ENCODE results near the gene ANKEF1. TPM values are rescaled to one million over a fixed set of nuclear protein-coding genes. Genes with fewer than 3 reads are reported as not detected.

ANKEF1 gene
- total RNA-seq, 1 donor: 1.3 TPM

- TF ChIP-seq, protein P1, sequence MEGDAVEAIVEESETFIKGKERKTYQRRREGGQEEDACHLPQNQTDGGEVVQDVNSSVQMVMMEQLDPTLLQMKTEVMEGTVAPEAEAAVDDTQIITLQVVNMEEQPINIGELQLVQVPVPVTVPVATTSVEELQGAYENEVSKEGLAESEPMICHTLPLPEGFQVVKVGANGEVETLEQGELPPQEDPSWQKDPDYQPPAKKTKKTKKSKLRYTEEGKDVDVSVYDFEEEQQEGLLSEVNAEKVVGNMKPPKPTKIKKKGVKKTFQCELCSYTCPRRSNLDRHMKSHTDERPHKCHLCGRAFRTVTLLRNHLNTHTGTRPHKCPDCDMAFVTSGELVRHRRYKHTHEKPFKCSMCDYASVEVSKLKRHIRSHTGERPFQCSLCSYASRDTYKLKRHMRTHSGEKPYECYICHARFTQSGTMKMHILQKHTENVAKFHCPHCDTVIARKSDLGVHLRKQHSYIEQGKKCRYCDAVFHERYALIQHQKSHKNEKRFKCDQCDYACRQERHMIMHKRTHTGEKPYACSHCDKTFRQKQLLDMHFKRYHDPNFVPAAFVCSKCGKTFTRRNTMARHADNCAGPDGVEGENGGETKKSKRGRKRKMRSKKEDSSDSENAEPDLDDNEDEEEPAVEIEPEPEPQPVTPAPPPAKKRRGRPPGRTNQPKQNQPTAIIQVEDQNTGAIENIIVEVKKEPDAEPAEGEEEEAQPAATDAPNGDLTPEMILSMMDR (IDR thresholded peaks at IDR 0.05; ENCODE audit: insufficient read depth, low read depth, low read length): no peak
- no peak for DNase-seq (ENCODE audit: low read depth)
- H3K4me3 ChIP-seq (ENCODE audit: low read depth, low read length): no peak overlapping the region
Observed at GRCh38 chr20:10094566-10095173, 59.9 kb downstream of the ANKEF1 start.

DNA sequence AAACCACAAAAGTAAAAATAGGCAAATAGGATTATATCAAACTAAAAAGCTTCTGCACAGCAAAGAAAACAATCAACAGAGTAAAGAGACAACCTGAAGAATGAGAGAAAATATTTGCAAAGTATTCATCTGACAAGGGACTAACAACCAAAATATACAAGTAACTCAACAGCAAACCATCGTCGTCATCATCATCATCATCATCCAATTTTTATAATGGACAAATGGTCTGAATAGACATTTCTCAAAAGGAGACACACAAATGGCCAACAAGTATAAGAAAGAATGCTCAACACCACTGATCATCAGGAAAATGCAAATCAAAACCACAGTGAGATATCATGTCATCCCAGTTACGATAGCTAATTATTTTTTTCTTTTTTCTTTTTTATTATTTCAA, 62.0 kb downstream of the ANKEF1 start:
- DNase-seq (ENCODE audit: low read depth): no peak
- H3K4me3 ChIP-seq (ENCODE audit: low read depth, low read length): no peak overlapping the region
- TF ChIP-seq, protein P1 (IDR thresholded peaks at IDR 0.05; ENCODE audit: insufficient read depth, low read depth, low read length): no peak

DNA sequence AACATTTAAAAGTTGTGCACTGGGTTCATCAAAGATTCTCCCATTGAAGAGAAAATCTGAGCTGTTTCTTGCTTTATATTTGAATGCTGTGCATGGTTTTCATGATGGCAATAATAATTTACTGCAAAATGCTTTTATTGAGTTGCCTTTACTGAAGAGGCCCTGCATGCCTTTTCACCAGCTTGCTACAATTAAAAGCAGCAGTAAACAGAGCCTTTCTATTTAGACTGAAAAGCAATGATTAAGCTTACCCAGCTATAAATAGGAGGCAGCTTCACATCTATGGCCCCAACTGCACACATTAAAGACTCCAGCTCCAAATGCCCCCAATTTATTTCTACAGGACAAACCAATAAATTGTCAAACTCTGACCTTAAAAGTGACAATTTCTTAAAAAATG, 70.3 kb downstream of the ANKEF1 start:
- TF ChIP-seq, protein P1 (IDR thresholded peaks at IDR 0.05; ENCODE audit: insufficient read depth, low read depth, low read length): no peak
- no peak overlapping the region for H3K4me3 ChIP-seq (ENCODE audit: low read depth, low read length)
- DNase-seq (ENCODE audit: low read depth): no peak

Small RNAs within 50 kb of the gene (small RNA-seq; reads per million reads assigned to genes)
- gene RF00017: not detected

Other genes with a start within 250 kb of the ANKEF1 start
- not detected in 2 replicates for gene PAK5, start 195.9 kb upstream of the ANKEF1 start, total RNA-seq
- gene SNAP25, start 183.8 kb downstream of the ANKEF1 start, total RNA-seq: 2.9 and 8.6 TPM in 2 replicates

Measured in fibroblast of villous mesenchyme (primary cell).